ACHN (cell line): ENCODE data around the gene GRK5.

Experiments used
- DNase-seq: peaks from one replicate; pipeline ENCODE4 v3.0.0-alpha.2; 2015
- in situ Hi-C: cut with HindIII; loops from 2 replicates; pipeline ENCODE4 v1.10.0; 2017; ENCODE audit warnings: low sequenced_read_pairs, low pct_ligation_motif_present, low pct_unique_long_range_greater_than_20kb

Gene GRK5

DNA sequence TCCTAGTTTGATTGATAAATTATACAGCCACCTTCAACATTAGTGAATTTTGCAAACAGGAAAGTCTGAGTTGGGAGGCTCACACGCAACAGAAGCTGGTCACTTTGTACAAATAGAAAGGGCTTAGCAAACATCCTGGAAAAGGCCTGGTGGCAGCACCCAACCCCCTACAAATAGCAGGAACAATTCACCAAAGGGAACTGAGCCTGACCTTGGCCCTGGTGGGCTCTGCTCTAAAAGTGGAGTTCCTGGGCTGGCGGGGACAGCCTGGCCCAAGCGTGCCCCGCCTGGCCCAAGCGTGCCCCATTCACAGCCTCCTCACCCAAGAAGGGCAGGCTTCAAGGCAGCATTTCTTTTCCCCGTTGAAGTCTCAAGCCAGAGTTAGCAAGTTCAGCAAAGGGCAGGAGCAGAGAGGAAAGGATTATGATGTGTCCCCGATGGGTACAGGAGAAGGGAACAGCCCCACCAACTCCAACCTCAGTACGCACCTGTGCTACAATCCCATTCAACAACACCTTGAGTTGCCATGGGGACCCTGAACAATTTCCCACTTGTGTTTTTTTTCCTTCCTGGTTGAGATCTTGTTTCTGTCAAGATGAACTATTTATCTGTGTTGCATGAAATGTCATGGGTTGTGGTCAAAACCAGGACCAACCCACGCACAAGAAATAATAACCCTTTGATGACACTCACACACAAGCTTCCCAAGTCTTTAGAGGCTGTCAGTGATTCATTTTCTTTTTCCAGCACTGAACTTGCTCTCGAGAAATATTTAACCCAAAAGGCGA is 291.7 kb downstream of the GRK5 start:
- in situ Hi-C loops = no loop called here
- DNase-seq = peak; percentile 55

DNA sequence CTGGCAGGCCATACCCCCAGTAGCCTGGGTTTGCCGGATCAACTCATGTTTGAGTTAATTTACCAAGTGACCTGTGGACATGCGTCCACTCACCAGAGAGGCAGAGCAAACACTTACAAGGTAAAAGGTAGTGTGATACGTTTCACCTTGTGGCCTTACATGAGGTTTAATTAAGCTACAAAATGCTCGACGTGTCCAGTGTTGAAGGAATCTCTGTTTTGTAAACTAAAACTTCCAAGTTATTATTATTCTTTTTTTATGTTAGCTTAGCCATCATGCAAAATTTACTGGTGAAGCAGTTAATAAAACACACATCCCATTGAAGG is 292.3 kb downstream of the GRK5 start:
- in situ Hi-C loops = no loop called here
- DNase-seq = no peak

DNA sequence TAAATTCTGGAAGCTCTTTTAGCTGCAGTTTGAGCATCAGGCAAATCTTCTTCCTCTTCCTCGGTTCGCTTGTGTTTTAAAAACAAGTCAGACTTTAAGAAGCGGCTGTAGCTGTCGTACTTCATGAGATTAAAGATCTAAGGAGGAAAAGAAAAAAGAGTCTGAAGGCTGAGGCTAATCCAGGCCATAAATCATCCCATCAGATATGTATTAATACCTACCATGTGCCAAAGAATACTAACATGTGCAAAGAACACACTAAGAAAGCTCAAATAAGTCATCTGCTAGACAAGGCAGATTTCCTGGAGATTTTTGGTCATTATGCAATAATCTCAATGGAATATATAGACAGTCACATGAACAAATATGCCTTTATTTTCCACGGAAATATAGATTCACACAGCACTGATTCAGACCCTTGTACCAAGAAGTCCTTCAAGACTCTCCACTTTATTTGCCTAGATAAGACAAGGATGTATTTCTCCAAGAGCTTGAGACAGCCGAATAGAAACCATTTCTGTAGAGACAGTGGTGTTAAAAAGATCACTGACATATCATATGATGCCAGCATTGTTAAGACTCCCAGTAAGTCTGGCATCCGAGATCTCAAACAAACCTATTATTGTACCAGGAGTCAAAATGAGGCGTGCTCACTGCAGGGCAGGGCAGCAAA is 292.9 kb downstream of the GRK5 start:
- in situ Hi-C loops = no loop called here
- no peak for DNase-seq

DNA sequence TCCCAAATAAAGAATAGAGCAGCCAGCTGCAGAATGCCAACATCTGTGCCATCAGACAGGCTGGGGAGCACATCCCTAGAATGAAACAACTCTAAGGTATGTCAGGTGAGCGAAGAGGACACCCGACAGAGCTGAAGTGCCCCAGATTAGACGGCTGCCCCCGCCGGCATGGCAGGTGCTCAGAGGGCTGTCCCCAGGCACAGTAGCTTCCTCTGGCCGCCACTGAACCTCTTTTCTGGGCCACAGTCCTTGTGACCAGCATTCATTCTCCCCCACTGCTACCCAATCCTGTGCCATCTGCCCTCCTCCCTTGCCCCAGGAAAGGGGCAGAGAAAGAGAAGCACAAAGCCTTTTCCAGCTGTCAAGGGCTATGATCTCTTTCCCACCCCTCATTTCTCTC is 293.4 kb downstream of the GRK5 start:
- DNase-seq = no peak
- in situ Hi-C loops = no loop called here

DNA sequence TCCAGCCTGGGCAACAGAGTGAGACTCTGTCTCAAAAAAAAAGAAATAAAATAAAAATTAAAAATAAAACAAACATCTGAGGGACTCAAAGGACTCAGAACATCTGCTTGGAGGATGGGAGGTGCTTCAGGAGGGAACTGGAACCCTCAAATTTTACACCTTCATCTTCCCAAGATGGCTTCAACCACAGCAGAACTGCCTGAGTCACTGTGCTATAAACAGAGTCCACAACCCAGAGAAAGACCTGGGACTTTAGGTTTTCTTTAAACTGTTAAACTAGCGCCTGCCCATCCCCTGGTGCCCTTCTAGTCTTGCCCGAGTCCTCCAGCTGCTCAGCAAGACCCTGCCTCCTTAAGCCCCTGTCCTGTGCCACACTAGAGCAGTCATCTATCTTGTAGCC is 294.3 kb downstream of the GRK5 start:
- in situ Hi-C loops = no loop called here
- no peak for DNase-seq

DNA sequence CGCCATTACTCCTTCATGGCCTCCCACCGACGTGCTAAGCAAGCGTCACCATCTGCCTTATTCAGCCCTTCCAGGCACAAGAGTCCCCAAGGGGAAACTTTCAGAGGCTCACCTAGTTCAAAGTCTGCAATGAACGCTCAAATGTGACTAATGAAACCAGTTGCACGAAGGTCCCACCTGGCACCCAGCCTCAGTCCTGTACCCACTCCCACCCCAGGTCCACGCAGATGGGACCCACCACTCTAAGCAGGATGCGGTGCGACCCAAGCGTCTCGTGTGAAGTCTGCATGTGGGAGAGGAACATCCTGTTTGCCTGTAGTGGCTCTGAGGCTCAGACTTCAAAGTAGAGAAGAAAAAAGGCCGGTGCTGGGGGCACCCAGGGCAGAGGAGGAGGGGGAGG is 294.8 kb downstream of the GRK5 start:
- DNase-seq = no peak
- in situ Hi-C loops = no loop called here

DNA sequence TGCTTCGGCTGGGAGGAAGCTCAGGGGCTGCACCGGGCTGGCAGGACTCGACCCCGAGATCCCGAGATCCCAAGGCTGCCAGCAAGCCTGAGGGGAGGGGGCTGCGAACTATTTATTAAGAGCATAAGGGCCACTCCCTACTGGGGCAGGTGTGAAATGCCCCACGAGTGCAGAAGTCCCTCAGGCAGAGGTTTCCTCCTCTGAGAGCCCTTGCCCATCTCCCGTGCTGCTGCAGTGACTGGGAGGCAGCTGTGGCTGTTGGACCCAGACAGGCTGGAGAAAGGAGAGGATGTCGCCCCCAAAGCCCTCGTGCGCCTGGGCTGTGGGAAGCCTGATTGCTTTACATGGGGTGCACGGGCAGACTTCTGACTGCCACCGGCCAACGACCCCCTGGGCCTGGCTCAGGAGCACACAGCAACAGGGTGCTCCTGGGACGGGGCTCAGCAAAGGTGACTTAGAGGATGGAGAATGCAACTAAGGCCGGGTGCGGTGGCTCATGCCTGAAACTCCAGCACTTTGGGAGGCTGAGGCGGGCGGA is 295.3 kb downstream of the GRK5 start:
- DNase-seq = no peak
- in situ Hi-C loops = no loop called here

DNA sequence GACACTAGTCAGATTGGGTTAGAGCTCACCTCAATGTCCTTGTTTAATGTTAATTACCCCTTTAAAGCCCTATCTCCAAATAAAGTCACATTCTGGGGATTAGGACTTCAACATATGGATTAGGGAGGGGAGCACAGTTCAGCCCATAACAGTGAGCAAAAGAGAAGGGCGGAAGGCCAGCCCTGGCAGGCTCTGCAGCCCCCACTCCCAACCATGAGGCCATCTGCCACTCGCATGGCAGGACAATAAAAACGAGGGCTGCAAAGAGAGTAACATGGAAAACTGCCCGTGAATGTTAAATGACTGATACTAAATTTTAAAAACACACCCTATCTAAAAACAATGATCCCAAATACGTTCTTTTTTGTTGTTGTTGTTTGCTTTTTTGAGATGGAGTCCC is 296.4 kb downstream of the GRK5 start:
- no peak for DNase-seq
- in situ Hi-C loops = no loop called here

DNA sequence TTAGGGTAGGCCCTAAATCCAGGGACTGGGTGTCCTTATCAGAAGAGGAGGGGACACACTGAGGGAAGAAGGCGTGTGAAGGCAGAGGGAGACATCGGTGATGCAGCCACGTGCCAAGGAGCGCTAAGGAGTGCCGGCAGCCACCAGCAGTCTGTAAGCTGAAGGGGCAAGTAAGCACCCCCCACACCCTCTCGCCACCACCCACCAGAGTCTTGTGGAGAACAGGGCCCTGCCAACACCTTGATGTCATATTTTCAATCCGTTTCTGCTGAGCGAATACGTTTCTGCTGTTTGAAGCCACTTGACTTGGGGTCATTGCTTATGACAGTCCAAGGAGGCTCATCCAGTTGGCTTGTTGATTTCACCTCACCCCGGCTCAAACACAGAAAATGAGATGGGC is 297.3 kb downstream of the GRK5 start:
- no peak for DNase-seq
- in situ Hi-C loops = no loop called here

DNA sequence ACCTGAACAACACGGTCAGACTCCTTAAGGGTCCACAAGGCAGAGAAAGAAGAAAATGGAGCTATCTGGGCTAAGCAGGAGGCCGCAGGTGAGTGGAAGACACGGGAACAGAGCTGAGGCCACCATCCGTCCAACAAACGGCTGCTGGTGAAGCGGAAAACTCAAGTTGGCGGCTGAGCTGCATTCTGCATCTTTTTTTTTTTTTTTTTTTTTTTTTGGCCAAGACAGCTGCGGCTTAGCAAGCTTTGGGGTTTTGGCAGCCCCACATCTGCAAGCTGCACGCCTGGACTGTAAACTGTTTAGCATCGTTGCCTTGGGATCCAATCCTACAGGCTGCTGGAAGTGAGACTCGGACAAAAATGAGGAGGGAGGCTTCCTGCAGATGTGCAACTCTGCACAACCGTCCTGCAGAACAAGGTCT is 297.8 kb downstream of the GRK5 start:
- no peak for DNase-seq
- in situ Hi-C loops = no loop called here
